Endothelial cell of umbilical vein (primary cell): ENCODE measurements around the gene DGCR2.

Experiments used
- EZH2 ChIP-seq: IDR thresholded peaks from 2 replicates; pipeline ENCODE4 v1.6.1; 2012; ENCODE audit warnings: borderline replicate concordance, low read depth, mild to moderate bottlenecking, moderate library complexity, low read length, inconsistent platforms; ENCODE audit not compliant: severe bottlenecking
- JUN ChIP-seq: IDR thresholded peaks from 2 replicates; pipeline ENCODE4 v1.6.1; 2011; ENCODE audit warnings: borderline replicate concordance, low read depth; ENCODE audit not compliant: insufficient read length, insufficient read depth
- MAX ChIP-seq: IDR thresholded peaks from 2 replicates; pipeline ENCODE4 v1.6.1; 2011; ENCODE audit not compliant: insufficient read depth, insufficient read length
- POLR2A ChIP-seq: IDR thresholded peaks from 2 replicates; pipeline ENCODE4 v1.6.1; 2012; ENCODE audit warnings: low read depth, mild to moderate bottlenecking, control low read depth, low read length
- TF ChIP-seq, protein P1 (sequence below), 2 donors: IDR thresholded peaks; 1 replicate in 1 of 2; 2 replicates in 1 of 2; pipeline ENCODE4 v1.5.1; 2011; ENCODE audit warnings: low read length in 2 of 2, mild to moderate bottlenecking in 2 of 2, moderate library complexity in 2 of 2, control low read depth in 1 of 2, inconsistent platforms in 1 of 2, low read depth in 1 of 2; ENCODE audit not compliant: insufficient read depth in 1 of 2; ENCODE audit errors: extremely low read depth in 1 of 2

- TF ChIP-seq, protein P1, sequence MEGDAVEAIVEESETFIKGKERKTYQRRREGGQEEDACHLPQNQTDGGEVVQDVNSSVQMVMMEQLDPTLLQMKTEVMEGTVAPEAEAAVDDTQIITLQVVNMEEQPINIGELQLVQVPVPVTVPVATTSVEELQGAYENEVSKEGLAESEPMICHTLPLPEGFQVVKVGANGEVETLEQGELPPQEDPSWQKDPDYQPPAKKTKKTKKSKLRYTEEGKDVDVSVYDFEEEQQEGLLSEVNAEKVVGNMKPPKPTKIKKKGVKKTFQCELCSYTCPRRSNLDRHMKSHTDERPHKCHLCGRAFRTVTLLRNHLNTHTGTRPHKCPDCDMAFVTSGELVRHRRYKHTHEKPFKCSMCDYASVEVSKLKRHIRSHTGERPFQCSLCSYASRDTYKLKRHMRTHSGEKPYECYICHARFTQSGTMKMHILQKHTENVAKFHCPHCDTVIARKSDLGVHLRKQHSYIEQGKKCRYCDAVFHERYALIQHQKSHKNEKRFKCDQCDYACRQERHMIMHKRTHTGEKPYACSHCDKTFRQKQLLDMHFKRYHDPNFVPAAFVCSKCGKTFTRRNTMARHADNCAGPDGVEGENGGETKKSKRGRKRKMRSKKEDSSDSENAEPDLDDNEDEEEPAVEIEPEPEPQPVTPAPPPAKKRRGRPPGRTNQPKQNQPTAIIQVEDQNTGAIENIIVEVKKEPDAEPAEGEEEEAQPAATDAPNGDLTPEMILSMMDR (IDR thresholded peaks at IDR 0.05; ENCODE audit: extremely low read depth in 1 of 2, insufficient read depth in 1 of 2, low read depth in 1 of 2, low read length in 2 of 2) = no peak
- TF ChIP-seq EZH2 (no peak), POLR2A (no peak), JUN (no peak), MAX (no peak)
Observed at GRCh38 chr22:19113429-19113828, 8.8 kb downstream of the DGCR2 start.
